SHP77 (cell line): ENCODE data around the gene OR51T1.
"Not testable (repeated sequence)": the region's sequence is repeated elsewhere in the genome, so short reads cannot be mapped to it uniquely, and the experiment has no call there.

Experiments used
- DNase-seq, 2 experiments: peaks; one replicate each; lab custom pipeline; 2025; lab: John Stamatoyannopoulos, UW

OR51T1 gene, protein sequence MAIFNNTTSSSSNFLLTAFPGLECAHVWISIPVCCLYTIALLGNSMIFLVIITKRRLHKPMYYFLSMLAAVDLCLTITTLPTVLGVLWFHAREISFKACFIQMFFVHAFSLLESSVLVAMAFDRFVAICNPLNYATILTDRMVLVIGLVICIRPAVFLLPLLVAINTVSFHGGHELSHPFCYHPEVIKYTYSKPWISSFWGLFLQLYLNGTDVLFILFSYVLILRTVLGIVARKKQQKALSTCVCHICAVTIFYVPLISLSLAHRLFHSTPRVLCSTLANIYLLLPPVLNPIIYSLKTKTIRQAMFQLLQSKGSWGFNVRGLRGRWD

DNA sequence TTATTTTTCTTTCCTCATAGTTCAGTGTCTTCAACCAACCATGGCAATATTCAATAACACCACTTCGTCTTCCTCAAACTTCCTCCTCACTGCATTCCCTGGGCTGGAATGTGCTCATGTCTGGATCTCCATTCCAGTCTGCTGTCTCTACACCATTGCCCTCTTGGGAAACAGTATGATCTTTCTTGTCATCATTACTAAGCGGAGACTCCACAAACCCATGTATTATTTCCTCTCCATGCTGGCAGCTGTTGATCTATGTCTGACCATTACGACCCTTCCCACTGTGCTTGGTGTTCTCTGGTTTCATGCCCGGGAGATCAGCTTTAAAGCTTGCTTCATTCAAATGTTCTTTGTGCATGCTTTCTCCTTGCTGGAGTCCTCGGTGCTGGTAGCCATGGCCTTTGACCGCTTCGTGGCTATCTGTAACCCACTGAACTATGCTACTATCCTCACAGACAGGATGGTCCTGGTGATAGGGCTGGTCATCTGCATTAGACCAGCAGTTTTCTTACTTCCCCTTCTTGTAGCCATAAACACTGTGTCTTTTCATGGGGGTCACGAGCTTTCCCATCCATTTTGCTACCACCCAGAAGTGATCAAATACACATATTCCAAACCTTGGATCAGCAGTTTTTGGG, at the start of gene OR51T1:
Gene OR51T1 (plus strand): TSS at position 41 of the 641 bp plus-strand sequence. CDS start 0 bp downstream, at position 41.
- no peak for DNase-seq

DNA sequence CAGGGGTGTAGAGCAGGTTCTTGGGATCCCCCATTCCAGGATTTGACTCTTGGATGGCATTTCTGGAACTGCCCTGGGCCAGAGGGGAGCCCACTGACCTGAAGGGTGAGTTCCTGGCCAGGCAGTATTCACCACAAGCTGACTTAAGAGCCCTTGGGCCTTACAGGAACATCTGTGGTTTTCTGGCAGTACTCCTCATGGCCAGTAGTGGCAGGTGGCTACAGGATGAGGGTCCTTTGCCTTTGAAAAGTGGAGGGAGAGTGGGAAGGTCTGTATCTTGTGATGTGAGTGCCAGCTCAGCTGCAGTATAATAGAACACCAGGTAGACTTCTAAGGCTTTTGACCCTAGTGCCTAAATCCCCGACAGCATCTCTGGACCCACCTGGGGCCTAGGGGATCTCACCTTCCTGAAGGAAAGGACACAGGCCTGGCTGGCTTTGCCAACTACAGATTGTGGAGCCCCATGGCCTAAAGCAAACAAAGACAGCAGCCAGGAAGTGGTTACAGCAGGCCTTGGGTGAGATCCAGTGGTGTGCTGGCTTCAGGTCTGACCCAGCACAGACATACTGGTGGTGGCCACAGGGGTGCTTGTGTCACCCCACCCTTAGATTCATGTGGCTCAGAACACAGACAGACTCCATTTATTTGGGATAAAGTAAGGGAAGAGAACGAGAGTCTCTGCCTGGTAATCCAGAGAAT, 41.7 kb upstream of the OR51T1 start:
- DNase-seq = no peak

DNA sequence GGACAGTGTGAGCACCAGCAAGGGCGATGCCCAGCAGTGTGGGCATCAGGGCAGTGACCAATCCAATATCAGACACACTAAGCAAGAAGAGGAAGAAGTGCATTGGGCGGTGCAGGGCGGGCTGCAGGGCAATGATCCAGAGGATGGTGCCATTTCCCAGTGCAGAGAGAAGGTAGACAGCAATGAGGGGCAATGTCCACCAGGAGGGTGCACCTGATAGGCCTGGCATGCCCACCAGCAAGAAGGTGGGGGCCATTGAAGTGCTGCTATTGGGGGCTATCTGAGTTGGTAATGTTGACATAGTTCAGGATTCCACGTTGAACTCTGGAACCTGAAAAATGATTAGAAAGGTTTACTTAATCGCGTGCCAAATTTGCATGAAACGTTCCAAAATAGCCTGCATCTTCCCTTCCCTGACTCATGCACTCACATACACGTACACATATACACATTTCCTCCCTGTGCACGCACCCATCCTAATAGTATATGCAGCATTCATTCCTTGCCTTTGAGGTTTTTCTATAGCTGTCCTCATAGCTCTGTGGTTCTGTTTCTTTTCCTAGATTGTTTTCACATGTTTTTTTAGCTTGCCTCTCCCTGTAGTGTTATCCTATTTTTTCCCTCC, 32.7 kb upstream of the OR51T1 start, which contains the start of gene OR51S1:
Gene OR51S1 (minus strand): TSS at position 301 of the 625 bp plus-strand sequence. CDS start 0 bp downstream, at position 301.
- no peak for DNase-seq

DNA sequence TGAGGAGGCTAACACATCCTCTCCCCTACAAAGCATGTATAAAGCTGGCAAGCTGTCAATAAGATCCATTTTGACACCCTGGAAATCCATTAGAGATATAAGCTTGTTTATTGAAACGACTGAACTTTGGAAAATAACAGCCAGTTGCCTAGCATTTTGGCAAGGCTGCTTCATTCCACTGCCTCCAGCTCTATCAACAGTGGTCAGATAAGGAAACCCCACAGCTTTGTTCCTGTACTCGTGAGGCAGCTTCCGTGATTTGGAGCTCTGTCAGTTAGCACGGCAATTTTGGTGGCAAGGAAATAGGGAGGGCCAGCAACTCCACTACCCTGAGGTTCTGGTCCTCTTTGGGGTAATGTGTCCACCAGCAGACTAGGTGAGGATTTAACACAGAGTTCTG, 30.7 kb upstream of the OR51T1 start:
- DNase-seq = no peak

DNA sequence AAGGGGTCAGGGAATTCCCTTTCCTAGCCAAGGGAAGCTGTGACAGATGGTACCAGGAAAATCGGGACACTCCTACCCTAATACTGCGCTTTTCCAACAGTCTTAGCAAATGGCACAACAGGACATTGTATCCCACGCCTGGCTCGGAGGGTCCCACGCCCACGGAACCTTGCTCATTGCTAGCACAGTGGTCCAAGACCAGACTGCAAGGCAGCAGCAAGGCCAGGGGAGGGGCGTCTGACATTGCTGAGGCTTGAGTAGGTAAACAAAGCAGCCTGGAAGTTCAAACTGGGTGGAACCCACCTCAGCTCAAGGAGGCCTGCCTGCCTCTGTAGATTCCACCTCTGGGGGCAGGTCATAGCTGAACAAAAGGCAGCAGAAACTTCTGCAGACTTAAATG, 27.4 kb upstream of the OR51T1 start:
- DNase-seq = not testable (repeated sequence)

DNA sequence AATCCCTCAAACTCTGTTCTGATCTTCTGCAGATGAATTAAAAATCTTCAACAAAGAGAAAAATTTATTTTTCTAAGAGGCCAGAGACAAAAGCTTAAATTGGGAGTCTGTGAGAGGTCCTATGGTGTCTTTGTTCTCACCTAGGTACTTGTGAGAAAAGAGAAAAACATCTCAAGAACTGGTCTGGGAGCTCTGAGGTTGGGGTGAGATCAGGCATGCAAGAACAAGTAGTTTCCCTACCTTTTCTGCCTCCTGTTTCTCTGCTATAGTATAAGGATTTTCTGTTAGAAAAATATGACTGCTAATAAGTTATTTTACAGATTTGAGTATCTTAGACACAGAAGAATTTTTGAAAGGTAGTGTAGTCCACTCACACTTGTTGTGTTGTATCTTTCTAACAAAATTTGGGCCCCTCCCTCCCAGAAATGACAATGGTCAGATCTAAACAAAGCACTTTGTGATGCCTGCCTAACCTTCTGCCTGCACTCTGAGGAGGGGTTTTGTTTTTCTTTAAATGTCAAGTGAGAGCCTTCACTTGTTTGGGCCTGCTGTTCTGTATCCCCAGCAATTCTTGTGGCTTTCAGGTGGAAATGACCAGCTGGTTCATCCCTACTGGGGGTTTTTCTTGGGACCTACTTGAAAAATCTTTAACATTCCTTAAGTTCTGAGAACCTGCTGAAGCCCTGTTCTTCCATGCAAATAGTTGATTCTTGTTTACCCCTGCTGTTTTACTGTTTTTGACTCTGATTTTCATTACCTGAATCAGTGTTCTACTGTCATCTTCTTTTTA, 19.1 kb upstream of the OR51T1 start:
- DNase-seq = no peak

DNA sequence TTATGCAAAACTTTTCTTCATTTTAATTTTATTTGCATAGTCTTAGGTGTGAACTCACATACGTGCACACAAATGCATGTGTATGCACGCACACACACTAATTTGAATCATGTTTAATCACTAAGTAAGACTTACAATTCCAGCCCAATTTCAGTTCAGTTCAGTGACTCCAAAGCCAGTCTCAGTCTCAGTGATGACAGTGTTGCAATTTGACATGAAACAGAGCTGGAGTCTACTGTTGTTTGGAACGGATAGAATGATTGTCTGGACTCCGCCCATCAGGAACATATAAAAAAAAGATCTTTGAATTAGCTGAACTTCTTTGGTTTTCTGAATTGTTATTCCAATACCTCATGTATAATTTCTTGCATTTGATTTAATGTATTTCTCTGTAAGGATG, 17.8 kb upstream of the OR51T1 start:
- DNase-seq = no peak

DNA sequence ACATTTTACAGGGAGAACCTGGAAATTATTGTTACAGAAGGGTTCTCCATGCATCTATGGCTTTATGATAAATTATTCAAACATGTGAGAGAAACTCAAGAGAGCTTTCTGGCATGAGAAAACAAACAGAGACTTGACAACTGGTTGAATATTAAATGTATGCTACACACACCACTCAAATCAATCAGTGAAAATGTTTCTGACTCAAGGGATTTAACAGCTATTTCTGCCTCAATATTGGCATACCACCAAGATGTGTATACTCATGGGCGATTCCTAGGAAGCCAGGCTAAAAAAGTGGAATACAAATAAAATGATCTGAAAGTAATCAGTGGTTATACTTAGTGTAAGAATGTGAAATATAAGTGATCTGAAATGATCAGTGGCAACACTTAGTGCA, 15.8 kb upstream of the OR51T1 start:
- DNase-seq = no peak

DNA sequence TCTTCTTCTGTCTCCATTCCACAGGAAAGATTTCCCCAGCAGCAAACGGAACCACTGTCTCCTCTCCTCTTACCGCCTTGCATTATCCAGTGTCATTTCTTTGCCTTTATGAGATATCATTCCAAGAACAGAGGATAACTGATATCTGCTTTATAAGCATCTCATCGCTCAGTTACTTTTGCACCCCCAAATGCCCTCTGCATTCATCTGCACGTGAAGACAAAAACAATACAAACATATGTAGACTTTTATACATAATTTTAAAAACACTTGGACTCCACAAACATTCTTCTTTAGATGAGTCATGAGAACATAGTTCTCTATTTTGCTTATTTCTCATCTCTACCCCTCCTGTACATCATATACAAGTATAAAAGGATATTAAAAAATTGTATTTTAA, 512 bp upstream of the OR51T1 start:
- no peak for DNase-seq

DNA sequence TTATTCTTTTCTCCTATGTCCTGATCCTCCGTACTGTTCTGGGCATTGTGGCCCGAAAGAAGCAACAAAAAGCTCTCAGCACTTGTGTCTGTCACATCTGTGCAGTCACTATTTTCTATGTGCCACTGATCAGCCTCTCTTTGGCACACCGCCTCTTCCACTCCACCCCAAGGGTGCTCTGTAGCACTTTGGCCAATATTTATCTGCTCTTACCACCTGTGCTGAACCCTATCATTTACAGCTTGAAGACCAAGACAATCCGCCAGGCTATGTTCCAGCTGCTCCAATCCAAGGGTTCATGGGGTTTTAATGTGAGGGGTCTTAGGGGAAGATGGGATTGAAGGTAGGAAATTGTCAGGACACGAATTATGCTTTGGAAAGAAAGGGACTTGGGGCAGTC, 843 bp downstream of the OR51T1 start:
- no peak for DNase-seq

DNA sequence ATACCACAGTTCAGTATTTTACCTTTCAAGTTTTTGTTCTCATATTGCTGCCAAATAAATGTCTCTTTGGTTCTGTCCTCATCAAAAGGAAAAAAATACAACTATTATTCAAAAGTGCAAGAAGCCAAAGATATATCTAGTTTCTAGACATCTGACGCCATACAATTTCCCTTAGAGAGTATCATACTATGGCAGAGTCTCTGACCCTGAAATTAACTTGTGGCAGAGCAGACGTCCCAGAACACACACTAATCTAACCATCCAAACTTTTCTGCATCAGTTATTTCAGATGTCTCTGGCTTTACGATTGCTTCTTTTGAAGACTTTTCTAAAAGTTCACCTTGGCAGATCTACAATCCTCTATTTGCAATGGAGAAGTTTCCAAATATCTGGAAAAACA, 2.7 kb downstream of the OR51T1 start:
- no peak for DNase-seq

DNA sequence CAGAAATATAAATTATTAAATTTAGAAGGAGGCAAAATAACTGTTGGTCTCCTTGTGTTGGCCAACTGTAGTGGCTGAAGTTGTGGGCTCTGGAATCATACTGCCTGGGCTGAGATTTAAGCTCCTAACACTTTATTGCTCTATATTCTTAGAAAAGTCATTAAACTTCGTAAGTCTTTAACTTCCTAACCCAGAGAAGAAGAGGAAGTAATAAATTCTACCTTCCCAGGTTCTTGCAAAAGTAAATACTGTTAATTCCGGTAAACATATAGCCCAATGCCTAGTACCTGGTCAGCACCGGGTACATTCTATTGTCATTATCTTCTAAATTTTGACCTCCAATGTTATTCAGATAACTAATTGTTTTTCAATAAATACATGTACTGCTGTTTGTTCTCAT, 4.5 kb downstream of the OR51T1 start:
- no peak for DNase-seq

DNA sequence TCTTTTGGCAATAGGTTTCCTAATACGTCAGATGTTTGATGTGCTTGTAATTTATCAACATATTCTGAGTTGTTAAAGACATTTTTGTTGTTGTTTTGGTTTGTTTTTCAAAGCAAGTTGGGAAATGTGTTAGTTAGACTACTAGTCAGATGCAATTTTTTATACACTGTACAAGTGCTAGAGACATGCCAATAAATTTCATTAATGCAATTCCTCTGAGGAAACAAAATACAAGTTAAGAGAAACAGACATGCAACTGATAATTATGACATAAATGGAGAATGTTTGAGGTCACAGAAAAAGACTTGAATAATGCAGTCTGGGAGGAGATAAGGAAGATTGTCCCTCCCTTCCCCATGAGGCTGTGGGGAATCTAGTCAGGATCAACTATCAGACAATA, 5.9 kb downstream of the OR51T1 start:
- DNase-seq = no peak

DNA sequence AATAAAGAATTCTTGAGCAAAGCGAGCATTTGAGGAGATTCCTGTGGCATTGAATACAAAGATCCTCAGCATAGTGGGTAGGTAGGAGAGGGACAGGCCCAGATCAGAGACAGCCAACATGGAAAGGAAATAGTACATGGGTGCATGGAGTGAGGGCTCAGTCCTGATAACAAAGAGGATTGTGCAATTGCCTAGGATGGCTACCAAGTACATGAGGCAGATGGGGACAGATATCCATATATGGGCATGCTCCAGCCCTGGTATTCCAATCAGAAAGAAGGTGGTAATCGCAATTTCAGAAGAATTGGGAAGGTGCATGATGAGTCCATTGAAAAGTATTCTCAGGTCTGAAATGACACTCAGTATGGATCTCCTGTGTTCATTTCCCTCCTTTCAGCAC, 8.6 kb downstream of the OR51T1 start:
- no peak for DNase-seq

DNA sequence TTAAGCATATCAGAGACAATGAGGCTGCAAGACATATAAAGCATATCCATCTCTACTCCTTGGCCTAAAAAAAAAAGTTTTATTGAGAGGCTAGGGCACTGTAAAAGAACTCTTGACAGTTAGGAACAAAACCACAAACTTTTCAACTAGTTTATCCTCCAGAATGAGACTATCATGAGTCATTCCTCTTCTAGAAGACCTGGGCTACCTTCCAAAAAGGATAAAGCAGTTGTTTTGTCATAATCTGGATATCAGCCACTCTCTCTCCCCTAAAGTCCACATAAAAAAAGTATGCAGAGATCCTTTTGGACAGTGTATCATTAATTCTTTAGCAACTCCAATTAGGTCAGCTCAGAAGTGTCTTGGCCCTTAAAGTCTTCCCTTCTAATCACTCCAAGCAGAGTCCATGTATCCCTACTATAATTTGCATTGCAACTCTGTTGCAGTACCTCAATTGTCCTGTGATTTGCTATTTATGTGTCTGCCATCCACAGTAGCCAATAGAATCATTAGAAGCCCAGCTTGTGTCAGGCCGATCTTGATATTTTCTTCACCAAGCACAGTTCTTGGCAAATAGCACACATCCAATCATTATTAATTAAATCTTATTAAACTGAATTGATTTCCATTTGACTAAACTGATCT, 10.4 kb downstream of the OR51T1 start:
- DNase-seq = no peak

DNA sequence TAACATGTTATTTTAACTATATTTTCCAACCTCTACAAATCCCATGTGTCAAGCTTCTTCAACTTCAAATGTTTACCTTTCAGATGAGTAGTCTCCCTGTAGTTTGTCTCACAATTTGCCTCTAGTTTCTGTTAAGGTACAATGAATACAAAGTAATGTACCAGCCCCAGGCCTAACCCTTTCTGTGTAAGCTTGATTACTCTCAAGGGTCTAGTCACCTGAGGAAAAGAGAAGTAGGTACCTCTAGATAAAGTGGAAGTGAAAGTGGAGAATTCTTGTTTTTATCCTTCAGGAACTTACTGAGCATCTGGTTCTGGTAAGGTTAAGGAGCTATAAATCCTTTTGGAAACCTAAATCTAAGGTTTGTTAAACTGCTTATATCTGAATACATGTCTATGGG, 21.8 kb downstream of the OR51T1 start, which contains the start of gene OR51A7:
Gene OR51A7 (plus strand): TSS at position 300 of the 400 bp plus-strand sequence. CDS start 3,587 bp downstream, outside the sequence.
- DNase-seq = no peak

DNA sequence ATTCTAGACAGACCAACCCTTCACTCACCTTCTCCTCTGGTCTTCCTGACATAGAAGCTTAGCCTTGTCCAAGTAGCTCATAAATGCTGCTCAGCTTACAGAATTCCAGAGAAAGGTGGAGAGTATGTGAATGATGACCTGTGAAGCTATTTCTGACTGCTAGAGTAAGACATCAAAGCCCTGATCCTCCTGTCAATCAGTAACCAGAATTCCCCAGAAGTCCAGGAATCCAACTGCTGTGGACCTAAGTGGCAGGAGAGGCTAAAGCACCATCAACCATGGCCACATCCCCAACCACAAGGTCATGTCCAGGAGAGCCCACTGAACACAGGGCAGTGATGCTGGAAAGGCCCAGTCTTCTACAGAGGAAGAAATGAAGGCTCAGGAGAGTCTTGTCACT, 34.9 kb downstream of the OR51T1 start:
- no peak for DNase-seq

DNA sequence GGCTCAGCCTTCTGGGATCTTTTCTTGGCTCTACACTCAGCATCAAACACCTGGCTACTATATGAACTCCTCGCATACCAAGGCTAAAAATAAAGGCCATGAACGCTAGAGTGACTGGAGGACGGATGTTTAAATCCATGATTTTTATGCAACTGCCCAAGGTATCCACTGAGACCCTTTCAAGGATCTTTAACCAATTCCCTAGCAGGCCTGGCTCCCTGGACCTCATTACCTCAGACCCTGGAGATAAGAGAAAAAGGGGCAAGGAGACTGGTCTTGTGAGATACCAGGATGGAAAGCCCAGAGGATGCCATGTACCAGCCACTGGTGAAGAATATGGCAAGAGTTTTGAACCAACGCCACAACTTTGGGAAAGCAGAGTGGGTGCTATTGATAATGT, 37.5 kb downstream of the OR51T1 start, which contains the start of gene OR51G2:
Gene OR51G2 (minus strand): TSS at position 101 of the 400 bp plus-strand sequence. CDS start 3,687 bp downstream, outside the sequence.
- no peak for DNase-seq

DNA sequence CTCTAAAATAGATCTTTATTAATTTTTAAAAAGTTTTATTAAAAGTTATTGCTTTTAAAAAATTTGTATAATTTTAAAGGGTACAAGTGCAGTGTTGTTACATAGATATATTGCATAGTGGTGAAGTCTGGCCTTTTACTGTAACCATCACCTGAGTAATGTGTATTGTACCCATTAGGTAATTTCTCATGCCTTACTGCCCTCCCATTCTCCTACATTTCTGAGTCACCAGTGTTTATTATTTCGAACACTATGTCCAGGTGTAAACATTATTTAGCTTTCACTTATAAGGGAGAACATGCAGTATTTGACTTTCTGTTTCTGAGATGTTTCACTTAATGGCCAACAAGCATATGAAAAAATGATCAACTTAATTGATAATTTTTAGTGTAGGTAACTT, 40.1 kb downstream of the OR51T1 start:
- no peak for DNase-seq

DNA sequence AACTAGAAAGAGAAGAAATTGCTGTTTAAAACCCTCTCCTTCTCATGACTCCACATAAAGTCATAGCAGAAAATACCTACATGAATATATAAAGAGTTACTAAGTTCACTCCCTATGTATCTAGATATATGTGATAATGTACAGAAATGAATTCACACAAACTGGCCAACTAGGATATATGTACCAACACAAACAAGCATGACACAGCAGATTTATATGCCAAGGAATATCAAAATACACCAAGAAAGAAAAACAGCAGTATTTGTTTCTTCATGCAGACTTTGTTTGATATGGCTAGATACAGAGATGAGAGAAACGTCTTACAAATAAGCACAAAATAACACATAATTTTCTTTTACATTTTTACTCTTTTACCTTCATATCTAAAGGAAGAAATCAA, 40.6 kb downstream of the OR51T1 start:
- DNase-seq = no peak

DNA sequence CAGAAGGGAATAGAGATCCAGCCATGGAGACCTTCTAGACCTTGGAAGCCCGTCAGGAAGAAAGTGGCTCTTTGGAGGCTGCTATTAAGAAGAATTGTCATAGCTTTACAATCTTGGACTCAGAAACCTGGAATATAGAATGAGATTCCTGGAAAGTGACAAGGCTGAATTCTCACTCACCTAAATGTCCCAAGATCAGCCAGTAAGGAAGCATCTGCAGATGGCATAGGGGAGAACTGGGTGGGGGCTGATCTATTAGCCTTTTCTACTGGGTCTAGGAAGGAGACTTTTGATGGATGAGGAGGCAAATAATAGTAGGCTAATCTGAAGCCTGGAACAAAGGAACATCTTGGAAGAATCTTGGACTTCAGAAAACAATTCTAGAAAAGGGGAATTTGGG, 42.5 kb downstream of the OR51T1 start, which contains the start of gene OR51G1:
Gene OR51G1 (minus strand): TSS at position 101 of the 400 bp plus-strand sequence. CDS start 0 bp downstream, at position 101.
- DNase-seq = no peak
